Bone marrow (tissue), 2 donors: ENCODE results near the gene FAM229B.
"Not testable (repeated sequence)": the region's sequence is repeated elsewhere in the genome, so short reads cannot be mapped to it uniquely, and the experiment has no call there.

ENCODE experiments used
- DNase-seq, 2 donors: peaks; one replicate each; lab custom pipeline; 2025; lab: John Stamatoyannopoulos, UW

The FAM229B gene

GRCh38 chr6:112087136-112087911 lies at the start of gene FAM229B, which contains the start of gene TUBE1:
Gene FAM229B, plus strand, starts transcription at chr6:112087591. Its CDS starts 11,693 bp downstream, at chr6:112099284.
Gene TUBE1, minus strand, starts transcription at chr6:112087482. Its CDS starts 48 bp downstream, at chr6:112087434.
- peak; percentile 61 to 89 for DNase-seq

GRCh38 chr6:112037783-112038216 lies 49.6 kb upstream of the FAM229B start:
- DNase-seq, result peak in 1 of 2 donors; percentile 83

- no peak for DNase-seq
Measured at GRCh38 chr6:112038268-112038667, 49.1 kb upstream of the FAM229B start.

GRCh38 chr6:112038756-112039430 lies 48.5 kb upstream of the FAM229B start:
- no peak for DNase-seq

- DNase-seq, result no peak
Measured at GRCh38 chr6:112039431-112039770, 48.0 kb upstream of the FAM229B start.

GRCh38 chr6:112040956-112041355 lies 46.4 kb upstream of the FAM229B start:
- DNase-seq, result no peak

GRCh38 chr6:112041535-112041934 lies 45.9 kb upstream of the FAM229B start:
- no peak for DNase-seq

GRCh38 chr6:112043032-112044007 lies 44.1 kb upstream of the FAM229B start:
- DNase-seq, result peak; percentile 64 to 89

- DNase-seq, result no peak
Measured at GRCh38 chr6:112044196-112044595, 43.2 kb upstream of the FAM229B start.

GRCh38 chr6:112044856-112045255 lies 42.5 kb upstream of the FAM229B start:
- DNase-seq, result no peak

- not testable (repeated sequence) for DNase-seq
Measured at GRCh38 chr6:112047523-112047922, 39.9 kb upstream of the FAM229B start.

- no peak for DNase-seq
Measured at GRCh38 chr6:112049026-112049799, 38.2 kb upstream of the FAM229B start.

- no peak for DNase-seq
Measured at GRCh38 chr6:112049996-112050395, 37.4 kb upstream of the FAM229B start.

- no peak for DNase-seq
Measured at GRCh38 chr6:112050429-112050828, 37.0 kb upstream of the FAM229B start.

GRCh38 chr6:112051251-112051740 lies 36.1 kb upstream of the FAM229B start:
- not testable (repeated sequence) for DNase-seq

GRCh38 chr6:112054001-112054400 lies 33.4 kb upstream of the FAM229B start, which contains the start of gene CCN6:
Gene CCN6, plus strand, starts transcription at chr6:112054104. Its CDS starts 254 bp downstream, at chr6:112054358.
- no peak for DNase-seq

GRCh38 chr6:112054555-112055190 lies 32.7 kb upstream of the FAM229B start:
- DNase-seq, result no peak

- no peak for DNase-seq
Measured at GRCh38 chr6:112058243-112059032, 29.0 kb upstream of the FAM229B start.

GRCh38 chr6:112061605-112062004 lies 25.8 kb upstream of the FAM229B start:
- DNase-seq, result no peak

- no peak for DNase-seq
Measured at GRCh38 chr6:112062966-112063365, 24.4 kb upstream of the FAM229B start.
